Measurements from ENCODE around the gene ACTR2.
A peak's percentile ranks its signal among the peaks of the same experiment; 100 is the strongest.

- TF ChIP-seq CTCF (conservative IDR thresholded peaks at IDR 0.05 in 1 of 2, IDR thresholded peaks at IDR 0.05 in 1 of 2; ENCODE audit: extremely low read depth in 1 of 2, insufficient read depth in 1 of 2, low read depth in 1 of 2, low read length in 2 of 2) (peak in 1 of 2 donors; percentile 14), EZH2 (IDR thresholded peaks at IDR 0.05; ENCODE audit: borderline replicate concordance, low read length) (no peak)
Observed at GRCh38 chr2:65309699-65310098, 82.1 kb downstream of the ACTR2 start.

All from mammary epithelial cell (primary cell).